ENCODE results near the gene GPR82. TPM values are rescaled to one million over a fixed set of nuclear protein-coding genes. Genes with fewer than 3 reads are reported as not detected.

GPR82 gene
- total and polyA plus RNA-seq, 10 of the 15 experiments (the other 5 are each of a cell fraction or from before 2014, with no cell fraction given), result 0.23 to 1.7 (median 0.56) TPM

DNA sequence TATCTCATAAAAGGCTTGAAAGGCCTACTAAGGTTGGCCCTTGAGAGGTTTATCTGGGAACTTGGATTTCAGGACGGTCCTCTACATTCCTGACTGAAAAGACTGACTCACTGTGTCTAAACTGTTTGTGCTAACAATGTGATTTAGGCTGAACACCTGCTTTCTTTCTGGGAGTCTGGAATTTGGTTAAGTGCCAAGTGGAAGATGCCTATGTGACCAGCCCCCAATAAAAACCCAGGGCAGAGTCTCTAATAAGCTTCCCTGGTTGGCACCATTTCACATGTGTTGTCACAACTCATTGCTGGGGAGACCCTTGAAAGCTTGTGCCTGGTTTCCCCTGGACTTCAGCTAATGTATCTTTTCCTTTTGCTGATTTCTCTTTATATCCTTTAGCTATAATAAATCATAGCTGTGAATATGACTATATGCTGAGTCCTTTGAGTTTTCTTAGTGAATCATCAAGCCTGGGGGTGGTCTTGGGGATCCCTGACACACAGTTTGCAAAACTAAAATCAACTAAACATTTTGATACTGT, 55.1 kb downstream of the GPR82 start (continued):
- no peak for TF ChIP-seq PBX3 (IDR thresholded peaks at IDR 0.05; ENCODE audit: insufficient replicate concordance, low read depth, low read length)
- no peak for TF ChIP-seq BMI1 (IDR thresholded peaks at IDR 0.05; ENCODE audit: borderline replicate concordance)
- TF ChIP-seq, protein P1, sequence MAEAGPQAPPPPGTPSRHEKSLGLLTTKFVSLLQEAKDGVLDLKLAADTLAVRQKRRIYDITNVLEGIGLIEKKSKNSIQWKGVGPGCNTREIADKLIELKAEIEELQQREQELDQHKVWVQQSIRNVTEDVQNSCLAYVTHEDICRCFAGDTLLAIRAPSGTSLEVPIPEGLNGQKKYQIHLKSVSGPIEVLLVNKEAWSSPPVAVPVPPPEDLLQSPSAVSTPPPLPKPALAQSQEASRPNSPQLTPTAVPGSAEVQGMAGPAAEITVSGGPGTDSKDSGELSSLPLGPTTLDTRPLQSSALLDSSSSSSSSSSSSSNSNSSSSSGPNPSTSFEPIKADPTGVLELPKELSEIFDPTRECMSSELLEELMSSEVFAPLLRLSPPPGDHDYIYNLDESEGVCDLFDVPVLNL (IDR thresholded peaks at IDR 0.05; ENCODE audit: low read depth, low read length), result no peak
- no peak for TF ChIP-seq ZNF207 (IDR thresholded peaks at IDR 0.05; ENCODE audit: borderline replicate concordance)

Small RNAs within 50 kb of the gene (small RNA-seq; reads per million reads assigned to genes)
- gene RN7SL144P, result not detected

Other genes starting within 250 kb of the GPR82 start
- 0.44 and 0.68 TPM in 2 replicates for gene GPR34, start 35.2 kb upstream of the GPR82 start, total RNA-seq (2014; rRNA removed)
- 0.28 and 0.58 TPM in 2 replicates for gene GPR34, start 35.2 kb upstream of the GPR82 start, total RNA-seq (2014; rRNA removed; fragmentation: Illumina TruSeq; extraction: Trizol)
- 0.13 TPM in 2 replicates for gene GPR34, start 35.2 kb upstream of the GPR82 start, total RNA-seq (2021)
- gene GPR34, start 35.2 kb upstream of the GPR82 start, polyA plus RNA-seq (2011; rRNA removed), result not detected in 2 replicates
- 0.26 and 0.36 TPM in 2 replicates for gene GPR34, start 35.2 kb upstream of the GPR82 start, polyA plus RNA-seq (2014; fragmentation: Illumina TruSeq; extraction: Trizol)
- under 1 TPM; 0.26 to 0.84 TPM for gene GPR34, start 35.2 kb upstream of the GPR82 start, polyA plus RNA-seq (2014; fragmentation: Nextera tagmentation; extraction: Ambion mirVana)
- 0.06 and 0.12 TPM in 2 replicates for gene GPR34, start 35.2 kb upstream of the GPR82 start, polyA plus RNA-seq (2014; rRNA removed)
- gene GPR34, start 35.2 kb upstream of the GPR82 start, polyA plus RNA-seq (2016; fragmentation: Nextera tagmentation; extraction: Ambion mirVana), result under 1 TPM; 0.28 to 0.60 TPM
- gene CASK, start 199.4 kb downstream of the GPR82 start, total RNA-seq (2014; rRNA removed), result 5.2 and 5.8 TPM in 2 replicates
- 7.0 and 8.1 TPM in 2 replicates for gene CASK, start 199.4 kb downstream of the GPR82 start, total RNA-seq (2014; rRNA removed; fragmentation: Illumina TruSeq; extraction: Trizol)
- 8.5 and 11.6 TPM in 2 replicates for gene CASK, start 199.4 kb downstream of the GPR82 start, total RNA-seq (2021)
- gene CASK, start 199.4 kb downstream of the GPR82 start, polyA plus RNA-seq (2011; rRNA removed), result 45.9 and 75.3 TPM in 2 replicates
- 4.9 TPM in 2 replicates for gene CASK, start 199.4 kb downstream of the GPR82 start, polyA plus RNA-seq (2014; fragmentation: Illumina TruSeq; extraction: Trizol)
- 1 to 10 TPM; 2.6 to 3.1 TPM for gene CASK, start 199.4 kb downstream of the GPR82 start, polyA plus RNA-seq (2014; fragmentation: Nextera tagmentation; extraction: Ambion mirVana)
- gene CASK, start 199.4 kb downstream of the GPR82 start, polyA plus RNA-seq (2014; rRNA removed), result 3.2 and 4.7 TPM in 2 replicates
- 1 to 10 TPM in 1 of 2 experiments, under 1 TPM in 1; 0.60 to 1.9 TPM for gene CASK, start 199.4 kb downstream of the GPR82 start, polyA plus RNA-seq (2016; fragmentation: Nextera tagmentation; extraction: Ambion mirVana)

Measured in GM12878 (cell line).